Right lobe of liver (tissue), 4 donors: ENCODE results near the gene FGD5.

Experiments
- POLR2A ChIP-seq: fragments of 450-650 bp; IDR thresholded peaks from one replicate; pipeline ENCODE4 v1.6.1; 2017; ENCODE audit warnings: antibody characterized with exemption, mild to moderate bottlenecking
- TF ChIP-seq, protein P1 (sequence below), 4 donors: fragments of 200-600 bp in 3 of 4; fragments of 450-650 bp in 1 of 4; IDR thresholded peaks; one replicate each; pipeline versions ENCODE4 v1.5.1 to v1.8.0; 2016 to 2022; ENCODE audit warnings: antibody characterized with exemption in 4 of 4, mild to moderate bottlenecking in 2 of 4
- donor health status: DM: no; HTN: no; CAD: no.
- donor health status: DM: no; HTN: no; CAD: no.
- donor health status: DM: no; HTN: yes; CAD: no.

DNA sequence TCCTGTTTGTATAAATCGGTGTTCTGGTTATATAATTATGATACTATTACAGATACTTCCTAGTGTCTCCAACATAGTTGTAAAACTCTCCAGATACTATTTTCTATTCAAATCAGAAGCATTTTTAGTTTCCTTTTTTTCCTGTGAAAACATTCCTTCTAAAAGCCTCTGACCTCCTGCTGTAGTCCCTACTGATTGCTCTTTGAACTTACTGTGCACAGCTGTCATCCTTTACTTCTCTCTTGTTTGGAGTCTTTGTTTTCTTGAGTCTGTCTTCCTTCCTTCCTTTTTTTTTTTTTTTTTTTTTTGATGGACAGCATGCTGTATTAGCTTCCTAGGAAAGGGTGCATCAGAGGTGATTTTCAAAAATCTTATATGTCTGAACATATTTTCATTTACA lies 157.6 kb downstream of the FGD5 start:
- no peak for TF ChIP-seq POLR2A
- TF ChIP-seq, protein P1, sequence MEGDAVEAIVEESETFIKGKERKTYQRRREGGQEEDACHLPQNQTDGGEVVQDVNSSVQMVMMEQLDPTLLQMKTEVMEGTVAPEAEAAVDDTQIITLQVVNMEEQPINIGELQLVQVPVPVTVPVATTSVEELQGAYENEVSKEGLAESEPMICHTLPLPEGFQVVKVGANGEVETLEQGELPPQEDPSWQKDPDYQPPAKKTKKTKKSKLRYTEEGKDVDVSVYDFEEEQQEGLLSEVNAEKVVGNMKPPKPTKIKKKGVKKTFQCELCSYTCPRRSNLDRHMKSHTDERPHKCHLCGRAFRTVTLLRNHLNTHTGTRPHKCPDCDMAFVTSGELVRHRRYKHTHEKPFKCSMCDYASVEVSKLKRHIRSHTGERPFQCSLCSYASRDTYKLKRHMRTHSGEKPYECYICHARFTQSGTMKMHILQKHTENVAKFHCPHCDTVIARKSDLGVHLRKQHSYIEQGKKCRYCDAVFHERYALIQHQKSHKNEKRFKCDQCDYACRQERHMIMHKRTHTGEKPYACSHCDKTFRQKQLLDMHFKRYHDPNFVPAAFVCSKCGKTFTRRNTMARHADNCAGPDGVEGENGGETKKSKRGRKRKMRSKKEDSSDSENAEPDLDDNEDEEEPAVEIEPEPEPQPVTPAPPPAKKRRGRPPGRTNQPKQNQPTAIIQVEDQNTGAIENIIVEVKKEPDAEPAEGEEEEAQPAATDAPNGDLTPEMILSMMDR (IDR thresholded peaks at IDR 0.05): no peak
